ENCODE results near the gene DNTTIP2. TPM values are rescaled to one million over a fixed set of nuclear protein-coding genes. Genes with fewer than 3 reads are reported as not detected.

Gene DNTTIP2
- total RNA-seq, 1 experiment from 2014 or later, result 101 TPM

- H3K9ac ChIP-seq (ENCODE audit: extremely low read depth, insufficient read length, low read length), result no peak overlapping the region
- WGBS (ENCODE audit: extremely low coverage, insufficient read length, low lambda C conversion rate), result no CpG with 5 or more reads among the region's 4 CpGs
These were observed 57.4 kb downstream of the DNTTIP2 start for GRCh38 chr1:93821423-93822144.

More at GRCh38 chr1:93821423-93822144, 57.4 kb downstream of the DNTTIP2 start:
- no peaks in the 10 kb centered on the region for H3K27me3 ChIP-seq (ENCODE audit: insufficient read depth, low read length)
- no peak overlapping the region for H3K23ac ChIP-seq (ENCODE audit: insufficient read length, low read depth, low read length)
- no peak overlapping the region for H2AFZ ChIP-seq (ENCODE audit: low read length)
- peaks cover 0 to under 1% (median 0%) of the 10 kb centered on the region in 3 experiments; a peak in 2 of 7 replicates for H3K36me3 Mint-ChIP-seq (ENCODE audit: insufficient read depth in 1 of 3, low read depth in 3 of 3)
- H2BK15ac ChIP-seq (ENCODE audit: low read depth, low read length), result no peak overlapping the region
- no peak overlapping the region for H3K4me2 ChIP-seq (ENCODE audit: insufficient read depth, insufficient read length, low read length)
- no peaks in the 10 kb centered on the region for H4K20me1 ChIP-seq (ENCODE audit: control insufficient read depth, insufficient read depth, insufficient read length)
- H3K27ac ChIP-seq (ENCODE audit: insufficient read length, low read depth, low read length), result peak overlapping the region; percentile 57
- no peak overlapping the region for H3K14ac ChIP-seq (ENCODE audit: insufficient read depth, low read length)
- peak overlapping the region; percentile 82 to 90 (median 84); a peak in 6 of 7 replicates for H3K27ac Mint-ChIP-seq
- H3K4ac ChIP-seq (ENCODE audit: low read depth, low read length), result no peak overlapping the region
- H3K4me3 Mint-ChIP-seq, result peak overlapping the region in 1 of 2 experiments; percentile 51; a peak in 1 of 5 replicates
- no peak overlapping the region for H2AK5ac ChIP-seq (ENCODE audit: insufficient read length, low read length)
- TF ChIP-seq, protein P1, sequence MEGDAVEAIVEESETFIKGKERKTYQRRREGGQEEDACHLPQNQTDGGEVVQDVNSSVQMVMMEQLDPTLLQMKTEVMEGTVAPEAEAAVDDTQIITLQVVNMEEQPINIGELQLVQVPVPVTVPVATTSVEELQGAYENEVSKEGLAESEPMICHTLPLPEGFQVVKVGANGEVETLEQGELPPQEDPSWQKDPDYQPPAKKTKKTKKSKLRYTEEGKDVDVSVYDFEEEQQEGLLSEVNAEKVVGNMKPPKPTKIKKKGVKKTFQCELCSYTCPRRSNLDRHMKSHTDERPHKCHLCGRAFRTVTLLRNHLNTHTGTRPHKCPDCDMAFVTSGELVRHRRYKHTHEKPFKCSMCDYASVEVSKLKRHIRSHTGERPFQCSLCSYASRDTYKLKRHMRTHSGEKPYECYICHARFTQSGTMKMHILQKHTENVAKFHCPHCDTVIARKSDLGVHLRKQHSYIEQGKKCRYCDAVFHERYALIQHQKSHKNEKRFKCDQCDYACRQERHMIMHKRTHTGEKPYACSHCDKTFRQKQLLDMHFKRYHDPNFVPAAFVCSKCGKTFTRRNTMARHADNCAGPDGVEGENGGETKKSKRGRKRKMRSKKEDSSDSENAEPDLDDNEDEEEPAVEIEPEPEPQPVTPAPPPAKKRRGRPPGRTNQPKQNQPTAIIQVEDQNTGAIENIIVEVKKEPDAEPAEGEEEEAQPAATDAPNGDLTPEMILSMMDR (conservative IDR thresholded peaks at IDR 0.05), result no peak
- no peak overlapping the region for H3K56ac ChIP-seq (ENCODE audit: insufficient read length, low read depth, low read length)
- H3K79me1 ChIP-seq (ENCODE audit: insufficient read depth, low read depth, low read length, poor library complexity, severe bottlenecking), result no peaks in the 10 kb centered on the region
- no peak overlapping the region for H2BK12ac ChIP-seq (ENCODE audit: insufficient read length, low read depth, low read length)
- H3K9me3 Mint-ChIP-seq, result no peaks in the 10 kb centered on the region
- peaks cover 43 to 67% of the 10 kb centered on the region in 2 experiments for H3K4me1 Mint-ChIP-seq
- no peak overlapping the region for H2BK20ac ChIP-seq (ENCODE audit: low read depth, low read length, poor library complexity, severe bottlenecking)
- no peak overlapping the region for H3K18ac ChIP-seq (ENCODE audit: insufficient read length, low read depth, low read length)
- no peak overlapping the region for H4K8ac ChIP-seq (replicated peaks; ENCODE audit: insufficient read length, low read depth, low read length)
- no peak overlapping the region for H4K5ac ChIP-seq (ENCODE audit: insufficient read length, low read depth, low read length)
- no peaks in the 10 kb centered on the region for H3K27me3 Mint-ChIP-seq (ENCODE audit: low read depth)
- H2BK120ac ChIP-seq (ENCODE audit: low read depth, low read length, poor library complexity, severe bottlenecking), result no peak overlapping the region
- H3K4me1 ChIP-seq (ENCODE audit: insufficient read depth, low read length), result peaks cover 12% of the 10 kb centered on the region
- H3T11ph ChIP-seq (ENCODE audit: low read length), result no peak overlapping the region
- no peak overlapping the region for H2BK5ac ChIP-seq (ENCODE audit: insufficient read length, low read length)
- no peak for DNase-seq
- no peaks in the 10 kb centered on the region for H3K79me2 ChIP-seq (ENCODE audit: insufficient read depth, low read length)
- H3K23me2 ChIP-seq (ENCODE audit: insufficient read length, low read depth, low read length, poor library complexity, severe bottlenecking), result no peaks in the 10 kb centered on the region
- no peak overlapping the region for H4K91ac ChIP-seq (ENCODE audit: insufficient read length, low read depth, low read length)
- H3K9me3 ChIP-seq (ENCODE audit: control insufficient read depth, low read depth, low read length), result no peaks in the 10 kb centered on the region

All from H9 (cell line).